ENCODE measurements around the gene LRRC27.
"Not testable (repeated sequence)": the region's sequence is repeated elsewhere in the genome, so short reads cannot be mapped to it uniquely, and the experiment has no call there.

Gene LRRC27

GRCh38 chr10:132375116-132375794 lies 43.3 kb downstream of the LRRC27 start:
- no peak for TF ChIP-seq CTCF (conservative IDR thresholded peaks at IDR 0.05; ENCODE audit: low read depth, low read length)
- H3K4me3 ChIP-seq (ENCODE audit: low read depth, low read length), result no peak overlapping the region
- no peak for DNase-seq (ENCODE audit: low read depth)

GRCh38 chr10:132375795-132376297 lies 43.9 kb downstream of the LRRC27 start:
- no peak for TF ChIP-seq CTCF (conservative IDR thresholded peaks at IDR 0.05; ENCODE audit: low read depth, low read length)
- DNase-seq (ENCODE audit: low read depth), result no peak
- no peak overlapping the region for H3K4me3 ChIP-seq (ENCODE audit: low read depth, low read length)

DNA sequence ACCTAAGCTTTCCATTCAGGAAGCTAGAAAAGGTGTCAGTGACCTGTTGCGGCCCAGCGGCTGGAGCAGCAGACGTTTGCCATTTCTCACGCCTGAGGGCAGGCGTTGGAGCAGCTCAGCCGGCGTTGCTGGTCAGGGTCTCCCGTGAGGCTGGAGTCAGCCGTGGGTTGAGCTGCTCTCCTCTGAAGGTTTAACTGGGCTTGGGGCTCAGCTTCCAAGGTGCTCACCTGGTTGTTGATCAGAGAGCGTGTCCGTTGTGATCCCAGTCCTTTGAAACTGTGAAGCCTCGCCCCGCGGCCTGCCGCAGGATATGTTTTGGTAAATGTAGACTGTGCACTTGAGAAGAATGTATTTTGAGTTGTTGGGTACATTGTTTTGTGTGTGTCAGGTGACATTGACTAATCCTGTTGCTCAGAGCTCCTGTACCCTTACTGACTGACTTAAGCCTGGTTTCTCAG lies 44.4 kb downstream of the LRRC27 start:
- peak; percentile 19 for DNase-seq (ENCODE audit: low read depth)
- no peak for TF ChIP-seq CTCF (conservative IDR thresholded peaks at IDR 0.05; ENCODE audit: low read depth, low read length)
- no peak overlapping the region for H3K4me3 ChIP-seq (ENCODE audit: low read depth, low read length)

DNA sequence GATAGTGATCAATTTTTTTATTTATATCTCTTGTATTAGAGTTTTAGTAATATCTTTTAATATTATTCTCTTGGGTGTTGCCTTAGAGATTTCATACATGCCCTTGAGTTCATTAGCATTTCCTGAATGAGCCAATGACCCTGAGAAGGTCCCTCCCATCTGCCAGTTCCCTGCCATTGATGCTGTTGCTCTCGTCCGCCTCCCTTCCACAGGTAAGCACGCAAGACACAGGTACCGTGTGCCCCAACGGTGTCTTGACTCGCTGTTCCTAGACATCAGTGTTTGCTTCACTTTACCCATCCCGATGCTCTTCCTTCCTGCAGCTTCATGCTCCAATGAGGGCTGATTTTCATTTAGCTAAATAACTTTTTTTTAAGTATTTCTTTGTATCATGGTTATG lies 45.3 kb downstream of the LRRC27 start:
- H3K4me3 ChIP-seq (ENCODE audit: low read depth, low read length), result no peak overlapping the region
- DNase-seq (ENCODE audit: low read depth), result no peak
- no peak for TF ChIP-seq CTCF (conservative IDR thresholded peaks at IDR 0.05; ENCODE audit: low read depth, low read length)

DNA sequence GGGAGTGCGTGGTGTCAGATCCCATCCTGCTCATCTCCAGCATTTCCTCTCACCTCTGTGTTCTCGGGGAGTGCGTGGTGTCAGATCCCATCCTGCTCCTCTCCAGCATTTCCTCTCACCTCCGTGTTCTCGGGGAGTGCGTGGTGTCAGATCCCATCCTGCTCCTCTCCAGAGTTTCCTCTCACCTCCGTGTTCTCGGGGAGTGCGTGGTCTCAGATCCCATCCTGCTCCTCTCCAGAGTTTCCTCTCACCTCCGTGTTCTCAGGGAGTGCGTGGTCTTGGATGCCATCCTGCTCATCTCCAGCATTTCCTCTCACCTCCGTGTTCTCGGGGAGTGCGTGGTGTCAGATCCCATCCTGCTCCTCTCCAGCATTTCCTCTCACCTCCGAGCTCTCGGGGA lies 47.0 kb downstream of the LRRC27 start:
- not testable (repeated sequence) for DNase-seq (ENCODE audit: low read depth)

DNA sequence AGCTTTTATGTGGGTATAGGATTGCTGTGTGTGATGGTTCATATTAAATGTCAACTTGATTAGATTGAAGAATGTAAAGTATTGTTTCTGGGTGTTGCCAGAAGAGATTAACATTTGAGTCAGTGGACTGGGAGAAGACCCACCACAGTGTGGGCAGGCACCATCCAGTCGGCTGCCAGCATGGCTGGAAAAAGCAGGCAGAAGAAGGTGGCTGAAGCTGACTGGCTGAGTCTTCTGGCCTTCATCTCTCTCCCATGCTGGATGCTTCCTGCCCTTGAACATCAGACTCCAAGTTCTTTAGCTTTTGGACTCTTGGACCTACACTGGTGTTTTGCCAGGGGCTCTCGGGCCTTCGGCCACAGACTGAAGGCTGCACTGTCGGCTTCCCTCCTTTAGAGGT lies 49.0 kb downstream of the LRRC27 start:
- DNase-seq (ENCODE audit: low read depth); H3K4me3 ChIP-seq (ENCODE audit: low read depth, low read length): not testable (repeated sequence)

More for the DNA sequence above, 47.0 kb downstream of the LRRC27 start:
- not testable (repeated sequence) for H3K4me3 ChIP-seq (ENCODE audit: low read depth, low read length)

GRCh38 chr10:132381741-132382140 lies 49.7 kb downstream of the LRRC27 start:
- TF ChIP-seq CTCF (conservative IDR thresholded peaks at IDR 0.05; ENCODE audit: low read depth, low read length), result no peak
- H3K4me3 ChIP-seq (ENCODE audit: low read depth, low read length), result no peak overlapping the region
- DNase-seq (ENCODE audit: low read depth), result no peak

- TF ChIP-seq CTCF (conservative IDR thresholded peaks at IDR 0.05; ENCODE audit: low read depth, low read length), result no peak
- DNase-seq (ENCODE audit: low read depth), result no peak
- no peak overlapping the region for H3K4me3 ChIP-seq (ENCODE audit: low read depth, low read length)
These were observed 50.4 kb downstream of the LRRC27 start for GRCh38 chr10:132382231-132382922.

All from choroid plexus epithelial cell (primary cell).